T-cell (primary cell): ENCODE data around the gene NUP98. TPM values are rescaled to one million over a fixed set of nuclear protein-coding genes. Genes with fewer than 3 reads are reported as not detected.

Source experiments
- ATAC-seq, 4 experiments: fragments of 200-7000 bp in 3 of 4; fragments of 150-1000 bp in 1 of 4; cut with Tn5 transposase; replicated peaks in 1 of 4; 1 replicate in 3 of 4; 2 replicates in 1 of 4; pipeline ENCODE4 v1.10.0; 2021; ENCODE audit warnings: moderate library complexity in 3 of 4, mild to moderate bottlenecking in 2 of 4, moderate number of reproducible peaks in 1 of 4
- CTCF ChIA-PET, 2 donors: fragments of 300-600 bp; sonication (Branson Sonifier 250); formaldehyde crosslinking; loops; one replicate each; lab custom pipeline; 2022; ENCODE audit warnings: antibody characterized with exemption in 2 of 2; lab: Charles Lee
- POLR2A ChIA-PET, 2 donors: fragments of 300-600 bp; sonication (Branson Sonifier 250); formaldehyde crosslinking; loops; one replicate each; lab custom pipeline; 2022; ENCODE audit warnings: antibody characterized with exemption in 2 of 2; lab: Charles Lee
- DNase-seq, 35 experiments: peaks; one replicate each; pipeline versions ENCODE4 v3.0.0 to v3.0.0-alpha.2; 2013 to 2023
- H3K27ac ChIP-seq: one replicate; pipeline ENCODE4 v1.5.1; 2013; ENCODE audit warnings: low read length
- H3K27me3 ChIP-seq, 2 experiments: replicated peaks in 1 of 2; 1 replicate in 1 of 2; 2 replicates in 1 of 2; pipeline versions ENCODE4 v1.6.1 to v1.7.0; 2013; ENCODE audit warnings: low read length in 1 of 2, mixed read lengths in 1 of 2; ENCODE audit not compliant: control insufficient read depth in 2 of 2, insufficient read depth in 2 of 2; ENCODE audit errors: extremely low read depth in 1 of 2
- H3K36me3 ChIP-seq, 2 donors: 1 replicate in 1 of 2; 2 replicates in 1 of 2; pipeline versions ENCODE4 v1.6.1 to v1.7.0; 2013; ENCODE audit warnings: low read length in 1 of 2; ENCODE audit not compliant: control insufficient read depth in 2 of 2, insufficient read depth in 1 of 2; ENCODE audit errors: extremely low read depth in 1 of 2
- H3K4me1 ChIP-seq, 2 experiments: 1 replicate in 1 of 2; 2 replicates in 1 of 2; pipeline versions ENCODE4 v1.6.1 to v1.7.0; 2013; ENCODE audit warnings: low read length in 2 of 2, mixed read lengths in 1 of 2; ENCODE audit not compliant: insufficient read depth in 2 of 2, control insufficient read depth in 1 of 2; ENCODE audit errors: extremely low read depth in 1 of 2
- H3K4me3 ChIP-seq, 2 donors: 1 replicate in 1 of 2; 2 replicates in 1 of 2; pipeline versions ENCODE4 v1.5.1 to v1.7.0; 2013; ENCODE audit warnings: mild to moderate bottlenecking in 2 of 2, low read length in 1 of 2, moderate library complexity in 1 of 2; ENCODE audit not compliant: control insufficient read depth in 1 of 2; ENCODE audit errors: extremely low read depth in 1 of 2
- H3K9me3 ChIP-seq: 2 replicates; pipeline ENCODE4 v1.7.0; 2013
- H3K27ac Mint-ChIP-seq, 2 donors: one replicate each; pipeline ENCODE4 v1.8.0; 2020 to 2021; ENCODE audit warnings: mild to moderate bottlenecking in 2 of 2, mixed read lengths in 2 of 2
- H3K27me3 Mint-ChIP-seq, 2 donors: one replicate each; pipeline ENCODE4 v1.8.0; 2021 to 2022; ENCODE audit warnings: mixed read lengths in 2 of 2
- H3K36me3 Mint-ChIP-seq: one replicate; pipeline ENCODE4 v1.8.0; 2021; ENCODE audit warnings: mixed read lengths
- H3K4me1 Mint-ChIP-seq, 3 donors: one replicate each; pipeline ENCODE4 v1.8.0; 2020 to 2022; ENCODE audit warnings: mixed read lengths in 3 of 3, mild to moderate bottlenecking in 1 of 3
- H3K4me3 Mint-ChIP-seq, 3 donors: one replicate each; pipeline ENCODE4 v1.8.0; 2020 to 2022; ENCODE audit warnings: mild to moderate bottlenecking in 3 of 3, mixed read lengths in 3 of 3, moderate library complexity in 3 of 3
- H3K9me3 Mint-ChIP-seq, 3 donors: one replicate each; pipeline ENCODE4 v1.8.0; 2020 to 2022; ENCODE audit warnings: mixed read lengths in 3 of 3
- WGBS: methylation state at CpG from one replicate; pipeline ENCODE4 v1.1.5; 2013; ENCODE audit warnings: missing lambda C conversion rate; ENCODE audit not compliant: insufficient coverage; 5-methylcytosine and 5-hydroxymethylcytosine counted together
- total RNA-seq, 35 experiments: library from RNA in 6 of 35; stranded (reverse) in 6 of 35; fragments of 120-200 nt in 1 of 35; gene quantifications; one replicate each; pipeline versions ENCODE4 v1.2.1 to v1.2.4 and lab custom pipeline; 2013 to 2026

Gene NUP98
- total RNA-seq, 5 donors from 2014 or later (not counting 1 experiment from before 2014, with no cell fraction given), result 89.1 to 105 (median 102) TPM

DNA sequence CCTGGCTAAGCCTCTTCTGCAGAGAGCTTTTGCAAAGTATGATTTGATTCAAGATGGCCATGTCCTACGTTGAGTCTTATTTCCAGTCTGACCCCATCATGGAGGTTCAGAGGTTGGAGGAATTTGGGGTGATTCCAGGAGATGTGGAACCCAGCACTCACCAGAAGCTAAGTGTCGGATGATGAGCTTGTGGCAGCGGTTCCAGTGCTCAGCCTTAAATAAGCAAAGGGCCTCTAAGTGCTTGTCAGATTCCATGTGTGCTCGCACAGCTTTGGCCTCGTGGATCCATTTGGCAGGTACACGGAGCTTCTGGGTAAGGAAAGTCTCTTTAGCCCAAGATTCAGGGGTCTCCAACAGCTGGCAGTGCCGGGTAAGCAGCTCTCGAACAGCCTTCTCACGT lies 114.3 kb downstream of the NUP98 start:
- Histone ChIP-seq H3K9me3 (no peaks in the 10 kb centered on the region), H3K27me3 (no peaks in the 10 kb centered on the region), H3K27ac (no peak overlapping the region), H3K4me1 (no peaks in the 10 kb centered on the region), H3K4me3 (no peak overlapping the region), H3K36me3 (peaks cover 12 to 92% of the 10 kb centered on the region in 2 donors)
- ChIA-PET POLR2A (interaction anchor here in 1 of 2 donors (0.5 kb wide), 1 partner anchor 285 kb away, joined by 3 read pairs; no protein-coding TSS in a partner anchor), CTCF (no interaction called here)
- ATAC-seq, result no peak
- H3K9me3 Mint-ChIP-seq, result no peaks in the 10 kb centered on the region
- H3K4me3 Mint-ChIP-seq, result no peak overlapping the region
- DNase-seq, result no peak
- peaks cover 6 to 7% (median 7%) of the 10 kb centered on the region in 3 donors for H3K4me1 Mint-ChIP-seq
- no peak overlapping the region for H3K27ac Mint-ChIP-seq
- H3K36me3 Mint-ChIP-seq, result peaks cover 75% of the 10 kb centered on the region
- no peaks in the 10 kb centered on the region for H3K27me3 Mint-ChIP-seq
- WGBS, result 94% methylated on average over 6 of the region's 9 CpGs

DNA sequence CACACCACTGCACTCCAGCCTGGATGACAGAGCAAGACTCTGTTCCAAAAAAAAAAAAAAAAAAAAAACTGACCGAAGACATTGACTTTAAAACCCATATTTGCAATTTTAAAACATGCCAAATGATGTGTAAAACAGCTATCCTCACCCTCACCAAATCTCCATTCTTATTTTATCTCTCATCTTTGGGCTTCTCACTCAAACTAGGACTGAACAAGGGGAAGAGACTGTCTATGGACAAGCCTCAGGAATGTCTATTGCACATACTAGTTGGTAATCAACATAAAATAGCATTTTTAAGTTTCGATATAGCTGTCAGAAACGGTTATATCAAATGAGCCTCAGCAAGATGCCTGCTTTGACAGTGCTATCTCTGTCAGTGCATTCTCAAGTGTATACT lies 118.3 kb downstream of the NUP98 start:
- no peaks in the 10 kb centered on the region for H3K27me3 Mint-ChIP-seq
- no peaks in the 10 kb centered on the region for H3K27me3 ChIP-seq
- WGBS, result 94% methylated on average over 2 of the region's 3 CpGs
- peaks cover 6 to 7% (median 7%) of the 10 kb centered on the region in 3 donors for H3K4me1 Mint-ChIP-seq
- H3K4me3 ChIP-seq, result no peak overlapping the region
- DNase-seq (no peak), ATAC-seq (no peak)
- ChIA-PET CTCF (no interaction called here), POLR2A (no interaction called here)
- H3K9me3 ChIP-seq, result no peaks in the 10 kb centered on the region
- peaks cover 15 to 95% of the 10 kb centered on the region in 2 donors for H3K36me3 ChIP-seq
- H3K36me3 Mint-ChIP-seq, result peaks cover 75% of the 10 kb centered on the region
- H3K27ac Mint-ChIP-seq, result no peak overlapping the region
- H3K4me3 Mint-ChIP-seq, result no peak overlapping the region
- no peaks in the 10 kb centered on the region for H3K4me1 ChIP-seq
- H3K27ac ChIP-seq, result no peak overlapping the region
- no peaks in the 10 kb centered on the region for H3K9me3 Mint-ChIP-seq

DNA sequence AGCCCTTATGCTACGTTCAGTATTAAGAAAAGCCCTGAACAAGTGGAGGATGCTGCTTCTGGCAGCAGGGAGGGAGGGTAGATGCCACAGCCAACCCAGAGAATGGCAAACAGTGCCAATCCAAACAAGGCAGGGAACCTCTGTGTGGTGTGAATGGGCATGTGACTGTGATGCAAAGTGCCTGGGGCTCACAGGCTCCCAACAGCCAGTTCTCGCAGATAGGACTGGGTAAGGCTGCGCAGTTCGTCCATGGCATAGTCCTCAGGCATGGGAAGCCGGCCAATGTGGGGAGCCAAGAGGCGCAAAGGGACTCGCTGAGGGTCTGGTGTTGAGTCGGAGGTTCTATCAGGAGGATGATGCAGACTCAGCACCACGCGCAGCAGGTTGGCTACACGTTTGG lies 121.4 kb downstream of the NUP98 start:
- H3K4me1 ChIP-seq, result no peaks in the 10 kb centered on the region
- DNase-seq (no peak), ATAC-seq (no peak)
- Mint-ChIP-seq H3K36me3 (peaks cover 77% of the 10 kb centered on the region), H3K9me3 (no peaks in the 10 kb centered on the region), H3K27me3 (no peaks in the 10 kb centered on the region), H3K4me1 (peaks cover 0 to 6% (median 0%) of the 10 kb centered on the region in 3 donors), H3K27ac (no peak overlapping the region), H3K4me3 (no peak overlapping the region)
- no peak overlapping the region for H3K4me3 ChIP-seq
- peaks cover 16 to 94% of the 10 kb centered on the region in 2 donors for H3K36me3 ChIP-seq
- ChIA-PET POLR2A (no interaction called here), CTCF (no interaction called here)
- H3K27me3 ChIP-seq, result no peaks in the 10 kb centered on the region
- no peaks in the 10 kb centered on the region for H3K9me3 ChIP-seq
- no peak overlapping the region for H3K27ac ChIP-seq
- WGBS, result 97% methylated on average over 10 of the region's 11 CpGs

DNA sequence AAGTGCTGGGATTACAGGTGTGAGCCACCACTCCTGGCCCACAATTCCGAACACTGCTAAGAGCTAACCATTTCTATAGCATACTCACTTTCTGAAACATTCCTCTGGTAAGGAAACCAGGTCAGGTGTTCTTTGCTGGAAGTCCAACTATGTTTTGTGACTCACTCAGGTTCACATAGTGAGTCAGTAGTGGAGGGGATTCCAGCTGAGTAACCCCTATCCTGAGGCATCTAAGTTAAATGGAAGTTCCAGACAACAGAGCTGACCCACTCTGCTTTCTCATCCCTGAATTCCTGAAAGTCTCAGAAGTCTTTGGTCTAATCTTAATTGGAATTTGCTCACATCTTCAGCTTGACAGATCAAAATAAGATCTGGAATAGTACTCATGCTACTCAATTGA lies 123.2 kb downstream of the NUP98 start:
- H3K9me3 Mint-ChIP-seq, result no peaks in the 10 kb centered on the region
- WGBS, result no CpG with 5 or more reads among the region's 1 CpG
- H3K27me3 ChIP-seq, result no peaks in the 10 kb centered on the region
- no peak for DNase-seq
- H3K4me3 Mint-ChIP-seq, result no peak overlapping the region
- H3K9me3 ChIP-seq, result no peaks in the 10 kb centered on the region
- H3K36me3 ChIP-seq, result peaks cover 11 to 91% of the 10 kb centered on the region in 2 donors
- H3K4me3 ChIP-seq, result no peak overlapping the region
- ChIA-PET CTCF (no interaction called here), POLR2A (no interaction called here)
- H3K36me3 Mint-ChIP-seq, result peaks cover 79% of the 10 kb centered on the region
- no peak overlapping the region for H3K27ac Mint-ChIP-seq
- no peaks in the 10 kb centered on the region for H3K27me3 Mint-ChIP-seq
- no peaks in the 10 kb centered on the region for H3K4me1 ChIP-seq
- no peaks in the 10 kb centered on the region for H3K4me1 Mint-ChIP-seq
- no peak for ATAC-seq
- H3K27ac ChIP-seq, result no peak overlapping the region

DNA sequence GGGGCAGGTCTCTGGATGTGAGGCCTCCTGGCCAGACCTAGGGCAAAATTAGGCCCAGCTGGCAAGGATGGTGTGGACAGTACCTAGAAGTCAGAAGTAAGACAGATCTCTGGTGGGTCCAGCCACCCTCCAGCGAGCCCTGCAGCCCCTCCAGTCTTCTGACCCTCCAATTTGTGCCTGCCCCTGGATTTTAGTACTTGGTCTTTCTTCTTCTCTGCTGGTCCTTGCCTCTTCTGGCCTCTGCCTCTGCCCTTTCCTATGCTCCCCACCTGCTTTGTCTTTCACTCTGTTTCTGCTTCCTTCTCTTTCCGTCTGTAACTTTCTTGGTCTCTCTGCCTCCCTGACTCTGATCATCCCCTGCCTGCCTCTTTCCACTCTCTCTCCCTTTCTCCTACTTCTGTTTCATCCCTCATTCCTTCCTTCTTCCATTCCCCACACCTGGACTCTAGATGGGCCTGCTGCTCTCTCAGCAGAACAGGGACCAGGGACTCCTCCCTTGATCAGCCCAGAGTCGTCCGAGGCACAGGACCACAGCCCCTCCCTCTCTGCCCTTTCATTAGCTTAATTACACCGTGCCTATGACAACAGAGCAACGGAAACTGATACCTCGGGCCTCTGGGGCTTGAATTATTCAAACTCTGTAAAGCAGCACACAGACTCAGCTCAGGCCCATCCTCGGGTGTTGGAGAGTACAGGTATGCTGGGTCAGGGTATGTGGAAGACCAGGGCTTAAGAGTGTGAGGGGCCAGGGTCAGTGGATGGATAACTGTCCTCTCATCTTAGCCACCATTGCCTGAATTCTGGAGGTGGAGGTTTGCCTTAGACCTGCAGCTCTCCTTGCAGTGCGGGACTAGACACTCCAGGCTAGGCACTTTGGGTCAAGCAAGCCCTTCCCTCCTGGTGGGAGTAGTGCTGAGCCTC lies 125.8 kb downstream of the NUP98 start, which contains the start of gene CHRNA10:
Gene CHRNA10 (minus strand): TSS at position 51 of the 921 bp plus-strand sequence. CDS start 72 bp downstream, outside the sequence.
- Histone ChIP-seq H3K4me3 (no peak within 1 kb of the TSS), H3K9me3 (no peaks in the 10 kb centered on the region), H3K27ac (no peak within 1 kb of the TSS), H3K4me1 (no peaks in the 10 kb centered on the region), H3K36me3 (peaks cover 13 to 80% of the 10 kb centered on the region in 2 donors), H3K27me3 (no peaks in the 10 kb centered on the region)
- H3K4me1 Mint-ChIP-seq, result no peaks in the 10 kb centered on the region
- H3K36me3 Mint-ChIP-seq, result peaks cover 72% of the 10 kb centered on the region
- ChIA-PET POLR2A (no interaction called here), CTCF (no interaction called here)
- ATAC-seq (no peak), DNase-seq (no peak)
- H3K9me3 Mint-ChIP-seq, result no peaks in the 10 kb centered on the region
- no peak within 1 kb of the TSS for H3K4me3 Mint-ChIP-seq
- 97% methylated on average over 6 of the region's 9 CpGs for WGBS
- peak within 1 kb of the TSS in 1 of 2 donors; percentile 69 for H3K27ac Mint-ChIP-seq
- H3K27me3 Mint-ChIP-seq, result no peaks in the 10 kb centered on the region

DNA sequence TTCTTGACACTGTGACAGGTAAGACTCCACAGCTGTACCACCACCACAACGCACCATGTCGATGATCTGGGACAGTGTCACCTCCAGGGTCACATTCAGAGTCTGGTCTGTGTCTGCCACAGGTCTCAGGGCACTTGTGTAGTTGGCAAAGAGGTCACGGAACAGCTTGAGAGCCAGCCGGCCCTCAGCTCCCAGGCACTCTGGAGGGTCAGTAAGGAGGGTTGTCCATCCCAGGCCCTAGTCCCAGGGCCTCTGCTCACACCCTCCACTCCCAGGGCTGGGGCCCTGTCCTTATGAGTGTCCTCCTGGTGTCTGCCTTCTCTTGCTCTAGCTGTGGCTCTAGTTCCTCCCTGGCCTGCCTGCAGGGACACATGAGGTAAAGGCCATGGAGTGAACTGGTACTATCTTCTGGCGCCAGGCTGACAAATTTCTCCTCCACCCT lies 127.6 kb downstream of the NUP98 start:
- ChIA-PET POLR2A (no interaction called here), CTCF (no interaction called here)
- Mint-ChIP-seq H3K27me3 (no peaks in the 10 kb centered on the region), H3K4me1 (no peaks in the 10 kb centered on the region), H3K4me3 (no peak overlapping the region), H3K27ac (peak overlapping the region in 1 of 2 donors; percentile 34), H3K36me3 (peaks cover 71% of the 10 kb centered on the region), H3K9me3 (no peaks in the 10 kb centered on the region)
- no peak for DNase-seq
- ATAC-seq, result no peak
- H3K4me3 ChIP-seq, result no peak overlapping the region
- no peaks in the 10 kb centered on the region for H3K27me3 ChIP-seq
- no peaks in the 10 kb centered on the region for H3K9me3 ChIP-seq
- H3K27ac ChIP-seq, result no peak overlapping the region
- H3K36me3 ChIP-seq, result peaks cover 17 to 66% of the 10 kb centered on the region in 2 donors
- WGBS, result 96% methylated on average over 3 of the region's 5 CpGs
- H3K4me1 ChIP-seq, result no peaks in the 10 kb centered on the region
